ENCODE data around the gene IFFO2. TPM values are rescaled to one million over a fixed set of nuclear protein-coding genes. Genes with fewer than 3 reads are reported as not detected.

The IFFO2 gene
- total and polyA plus RNA-seq, 10 of the 15 experiments (the other 5 are each of a cell fraction or from before 2014, with no cell fraction given): 1.2 to 18.4 (median 6.7) TPM

GRCh38 chr1:18901952-18902522, 54.4 kb downstream of the IFFO2 start (continued):
- TF ChIP-seq BCLAF1 (IDR thresholded peaks at IDR 0.05) (no peak), NKRF (conservative IDR thresholded peaks at IDR 0.05) (peak; percentile 78), GATAD2B (conservative IDR thresholded peaks at IDR 0.05; ENCODE audit: low read depth) (peak; percentile 56), ZBTB11 (CRISPR knock-in tag; IDR thresholded peaks at IDR 0.05) (no peak), CUX1 (IDR thresholded peaks at IDR 0.05; ENCODE audit: insufficient replicate concordance, low read depth, low read length) (no peak), MXI1 (IDR thresholded peaks at IDR 0.05; ENCODE audit: low read depth, low read length) (no peak), CREM (IDR thresholded peaks at IDR 0.05; ENCODE audit: low read depth) (no peak), MEF2B (IDR thresholded peaks at IDR 0.05; ENCODE audit: partially characterized antibody, poor library complexity, severe bottlenecking) (no peak), SMARCA5 (IDR thresholded peaks at IDR 0.05) (peak; percentile 86), TCF12 (IDR thresholded peaks at IDR 0.05; ENCODE audit: low read depth, low read length) (no peak), SIX5 (IDR thresholded peaks at IDR 0.05; ENCODE audit: low read depth, low read length, severe bottlenecking) (no peak), CREB1 (IDR thresholded peaks at IDR 0.05; ENCODE audit: low read depth) (no peak), HSF1 (IDR thresholded peaks at IDR 0.05; ENCODE audit: low read depth, low read length) (no peak), TCF3 (IDR thresholded peaks at IDR 0.05; ENCODE audit: borderline replicate concordance, insufficient read depth, low read depth, low read length) (no peak)

Measured in GM12878 (cell line).